A673 (cell line): ENCODE results near the gene GATA6. TPM values are rescaled to one million over a fixed set of nuclear protein-coding genes. Genes with fewer than 3 reads are reported as not detected.

Experiments
- BruUV-seq: library from RNA; stranded (reverse); fragments of 400-500 nt; replicated peaks from 2 replicates; lab custom pipeline; 2021; lab: Mats Ljungman, UMichigan
- CTCF ChIA-PET: fragments of 300-600 bp; sonication (Branson Sonifier 250); formaldehyde crosslinking; loops from one replicate; lab custom pipeline; 2022; ENCODE audit warnings: antibody characterized with exemption; lab: Charles Lee
- POLR2A ChIA-PET: fragments of 300-600 bp; sonication (Branson Sonifier 250); formaldehyde crosslinking; loops from one replicate; lab custom pipeline; 2022; ENCODE audit warnings: antibody characterized with exemption; ENCODE audit not compliant: low non-redundant PET; lab: Charles Lee
- DNase-seq: peaks from one replicate; pipeline ENCODE4 v3.0.0-alpha.2; 2015; ENCODE audit warnings: low spot score
- H3K27ac ChIP-seq: fragments of 200-600 bp; sonication (generic); 2 replicates; pipeline ENCODE4 v1.5.1; 2016; ENCODE audit warnings: mixed run types, low read depth, mild to moderate bottlenecking, mixed read lengths, antibody characterized with exemption, low read length; ENCODE audit not compliant: poor library complexity, severe bottlenecking
- H3K27me3 ChIP-seq: fragments of 200-600 bp; sonication (generic); replicated peaks from 2 replicates; pipeline ENCODE4 v1.6.1; 2017; ENCODE audit warnings: mixed run types, low read depth, mild to moderate bottlenecking, mixed read lengths, antibody characterized with exemption, low read length; ENCODE audit not compliant: insufficient read depth, poor library complexity
- H3K36me3 ChIP-seq: fragments of 200-600 bp; sonication (generic); 2 replicates; pipeline ENCODE4 v1.6.1; 2016; ENCODE audit warnings: mixed run types, mild to moderate bottlenecking, mixed read lengths, antibody characterized with exemption, low read length; ENCODE audit not compliant: insufficient read depth, poor library complexity, severe bottlenecking
- H3K4me1 ChIP-seq: fragments of 200-600 bp; sonication (generic); 2 replicates; pipeline ENCODE4 v1.6.1; 2017; ENCODE audit warnings: mixed run types, mild to moderate bottlenecking, mixed read lengths, antibody characterized with exemption, low read length; ENCODE audit not compliant: insufficient read depth, poor library complexity, severe bottlenecking
- H3K4me3 ChIP-seq: fragments of 200-600 bp; sonication (generic); 2 replicates; pipeline ENCODE4 v1.5.1; 2016; ENCODE audit warnings: low read depth, mixed run types, mild to moderate bottlenecking, mixed read lengths, low read length; ENCODE audit not compliant: poor library complexity, severe bottlenecking
- H3K9me3 ChIP-seq: fragments of 200-600 bp; sonication (generic); 2 replicates; pipeline ENCODE4 v1.6.1; 2016; ENCODE audit warnings: mixed run types, low read depth, mild to moderate bottlenecking, mixed read lengths, antibody characterized with exemption, low read length; ENCODE audit not compliant: poor library complexity, severe bottlenecking
- CTCF ChIP-seq: fragments of 300-800, 200-600 bp; sonication (generic); conservative IDR thresholded peaks from 2 replicates; pipeline ENCODE4 v1.5.1; 2017; ENCODE audit warnings: low read depth, mild to moderate bottlenecking, antibody characterized with exemption, low read length, moderate library complexity, mixed read lengths
- EZH2 ChIP-seq: fragments of 200-600 bp; sonication (generic); IDR thresholded peaks from 2 replicates; pipeline ENCODE4 v1.6.1; 2017; ENCODE audit warnings: borderline replicate concordance, low read depth, mild to moderate bottlenecking, mixed read lengths, antibody characterized with exemption, low read length; ENCODE audit not compliant: poor library complexity, severe bottlenecking
- intact Hi-C: fragments of 100-400 bp; cut with micrococcal nuclease; formaldehyde crosslinking; loops from one replicate; pipeline ENCODE4 v1.10.0; 2022; ENCODE audit not compliant: unreplicated experiment
- total RNA-seq: library from RNA; stranded (reverse); gene quantifications from 2 replicates; pipeline ENCODE4 v1.2.3, GENCODE V29; 2021

GATA6 gene
- total RNA-seq, 1 experiment from 2014 or later, result 0.21 TPM

- intact Hi-C loops, result no loop called here
- no TSS peak for BruUV-seq
Measured at GRCh38 chr18:22191346-22191695, 21.9 kb downstream of the GATA6 start.

GRCh38 chr18:22191923-22192322, 22.5 kb downstream of the GATA6 start:
- ChIA-PET CTCF (no interaction called here), POLR2A (no interaction called here)
- intact Hi-C loops, result no loop called here
- TF ChIP-seq EZH2 (no peak), CTCF (no peak)
- Histone ChIP-seq H3K4me1 (no peaks in the 10 kb centered on the region), H3K36me3 (no peaks in the 10 kb centered on the region), H3K27ac (no peak overlapping the region), H3K9me3 (no peaks in the 10 kb centered on the region), H3K4me3 (no peak overlapping the region), H3K27me3 (peaks cover 54% of the 10 kb centered on the region)
- DNase-seq, result no peak
- no TSS peak for BruUV-seq

More at GRCh38 chr18:22191346-22191695, 21.9 kb downstream of the GATA6 start:
- POLR2A ChIA-PET, result no interaction called here
- Histone ChIP-seq H3K27ac (no peak overlapping the region), H3K4me1 (no peaks in the 10 kb centered on the region), H3K9me3 (no peaks in the 10 kb centered on the region), H3K27me3 (peaks cover 57% of the 10 kb centered on the region), H3K4me3 (no peak overlapping the region), H3K36me3 (no peaks in the 10 kb centered on the region)
- no peak for TF ChIP-seq CTCF
- TF ChIP-seq EZH2, result no peak
- CTCF ChIA-PET, result no interaction called here
- no peak for DNase-seq

GRCh38 chr18:22193466-22193865, 24.1 kb downstream of the GATA6 start:
- Histone ChIP-seq H3K9me3 (no peaks in the 10 kb centered on the region), H3K27me3 (peaks cover 52% of the 10 kb centered on the region), H3K4me1 (no peaks in the 10 kb centered on the region), H3K36me3 (no peaks in the 10 kb centered on the region), H3K27ac (no peak overlapping the region), H3K4me3 (no peak overlapping the region)
- TF ChIP-seq EZH2 (no peak), CTCF (no peak)
- BruUV-seq, result no TSS peak
- ChIA-PET POLR2A (no interaction called here), CTCF (no interaction called here)
- intact Hi-C loops, result no loop called here
- no peak for DNase-seq
